GM19043 (cell line): ENCODE data around the gene EPHB1.

Experiments used
- ATAC-seq: cut with Tn5 transposase; IDR thresholded peaks from one replicate; pipeline ENCODE4 v1.9.1; 2021; ENCODE audit warnings: low read depth; ENCODE audit not compliant: unreplicated experiment

The EPHB1 gene

DNA sequence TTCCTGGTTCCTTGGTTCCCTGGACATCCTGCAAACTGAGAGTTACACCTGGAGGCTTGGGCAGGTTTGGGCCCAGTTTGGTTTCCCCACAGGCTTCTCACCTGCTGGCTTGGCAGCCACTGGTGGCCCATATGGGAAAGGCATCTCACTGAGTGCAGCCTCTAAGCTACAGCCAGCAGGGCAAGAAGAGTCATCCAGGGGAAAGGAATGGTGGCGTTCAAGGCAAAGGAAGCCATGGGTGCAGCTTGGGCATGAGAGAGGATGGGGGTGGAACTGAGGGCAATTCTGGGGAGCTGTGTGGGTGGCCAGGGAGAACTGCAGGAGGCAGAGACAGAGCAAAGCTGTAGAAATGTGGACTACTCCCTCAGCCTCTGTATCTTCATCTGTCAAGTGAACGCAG lies 106.4 kb downstream of the EPHB1 start:
- ATAC-seq = no peak

DNA sequence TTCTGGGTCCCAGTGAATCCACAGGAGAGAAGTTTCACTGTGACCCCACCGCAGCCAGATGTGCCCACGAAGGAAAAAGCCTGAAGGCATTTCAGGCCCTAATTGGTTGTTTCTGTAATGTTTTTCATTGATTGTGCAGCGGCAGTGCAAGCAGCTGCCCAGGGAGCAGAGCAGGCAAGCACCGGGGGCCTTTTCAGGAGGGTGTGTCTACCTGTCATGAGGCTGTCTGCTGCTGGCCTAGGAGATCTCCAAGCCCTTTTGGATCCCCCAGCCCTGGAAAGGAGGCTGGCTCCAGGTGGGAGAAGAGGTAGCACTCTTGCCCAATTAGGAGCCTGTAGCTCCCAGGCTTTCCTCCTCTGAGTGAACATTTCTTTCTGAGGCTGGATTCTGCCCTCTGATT lies 108.8 kb downstream of the EPHB1 start:
- peak; percentile 19 for ATAC-seq

DNA sequence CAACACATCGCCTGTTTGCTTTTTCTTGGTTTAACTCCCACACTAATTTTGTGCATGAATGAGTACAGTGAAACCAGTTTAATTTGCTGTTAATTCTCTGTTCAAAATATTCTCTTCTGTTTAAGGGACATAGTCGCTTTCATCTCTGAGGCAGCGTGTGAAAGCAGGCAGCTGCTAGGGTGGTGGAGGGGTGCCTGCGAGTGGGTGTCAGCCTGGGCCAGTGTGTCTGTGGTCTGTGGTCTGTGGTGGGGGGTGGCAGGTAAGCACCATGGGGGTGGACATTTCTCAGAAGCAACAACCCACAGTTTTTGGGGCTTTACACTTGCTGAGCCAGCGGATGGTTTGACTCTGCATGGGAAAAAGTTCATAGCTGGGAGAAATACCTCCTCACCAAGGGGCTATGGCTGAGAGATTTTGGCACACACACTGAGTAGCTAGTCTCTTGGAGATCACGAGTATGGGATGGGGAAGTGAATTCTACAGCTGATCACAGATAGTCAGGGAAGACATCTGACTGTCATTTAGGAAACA lies 109.2 kb downstream of the EPHB1 start:
- ATAC-seq = peak; percentile 95

DNA sequence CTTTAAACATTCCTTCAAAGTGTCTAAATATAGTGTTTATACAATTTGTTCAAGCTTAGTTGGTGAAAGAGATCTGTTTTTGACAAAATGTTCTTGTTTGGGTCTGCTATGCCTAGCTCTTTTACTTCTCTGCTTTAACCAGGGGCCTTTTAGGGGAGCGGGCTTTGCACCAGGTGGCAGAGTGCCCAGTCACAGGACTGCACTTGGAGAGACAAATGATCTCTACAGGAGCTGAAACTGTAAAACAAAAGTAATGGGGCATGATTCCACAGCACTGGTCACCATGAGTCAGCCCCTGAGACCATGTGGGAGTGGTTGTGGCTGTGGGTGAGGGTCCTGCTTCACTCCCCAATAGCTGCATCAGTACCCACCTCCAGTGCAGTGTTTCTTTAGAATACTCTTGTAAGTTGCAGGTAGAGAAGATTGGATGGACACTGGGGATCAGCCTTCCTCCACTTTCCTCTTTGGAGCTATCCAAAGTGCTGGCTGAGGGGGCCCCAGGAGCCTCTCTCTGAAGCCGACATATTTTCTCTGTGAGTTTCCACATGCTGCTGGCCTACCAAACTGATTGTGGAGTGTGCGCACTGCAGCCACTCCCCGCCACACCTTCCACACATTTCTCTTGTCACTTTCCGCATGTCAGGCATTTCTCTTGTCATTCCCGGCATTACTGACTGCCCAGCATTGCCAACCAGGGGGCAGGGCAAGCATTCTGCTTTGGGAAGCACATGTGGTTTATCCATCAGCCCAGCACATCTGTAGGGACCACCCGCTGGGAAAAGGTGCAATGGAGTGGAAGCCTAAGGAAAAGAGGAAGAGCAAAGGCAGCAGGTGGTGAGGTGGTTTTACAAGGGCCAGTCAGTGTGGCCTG lies 110.0 kb downstream of the EPHB1 start:
- peak; percentile 23 for ATAC-seq

DNA sequence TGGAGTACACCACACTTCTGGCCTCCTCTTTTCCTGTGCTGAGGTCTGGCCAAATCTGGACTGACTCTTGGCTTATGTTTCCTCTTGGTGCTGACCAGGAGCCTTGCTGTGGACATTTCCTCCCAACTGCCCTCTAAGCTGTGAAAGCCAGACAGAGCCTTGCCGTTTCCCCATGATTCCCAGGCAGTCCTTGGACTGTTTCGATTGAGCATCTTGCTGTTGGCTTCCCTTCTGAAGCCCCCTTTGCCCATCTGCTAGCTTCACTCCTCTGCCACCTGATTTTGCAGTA lies 110.5 kb downstream of the EPHB1 start:
- no peak for ATAC-seq

DNA sequence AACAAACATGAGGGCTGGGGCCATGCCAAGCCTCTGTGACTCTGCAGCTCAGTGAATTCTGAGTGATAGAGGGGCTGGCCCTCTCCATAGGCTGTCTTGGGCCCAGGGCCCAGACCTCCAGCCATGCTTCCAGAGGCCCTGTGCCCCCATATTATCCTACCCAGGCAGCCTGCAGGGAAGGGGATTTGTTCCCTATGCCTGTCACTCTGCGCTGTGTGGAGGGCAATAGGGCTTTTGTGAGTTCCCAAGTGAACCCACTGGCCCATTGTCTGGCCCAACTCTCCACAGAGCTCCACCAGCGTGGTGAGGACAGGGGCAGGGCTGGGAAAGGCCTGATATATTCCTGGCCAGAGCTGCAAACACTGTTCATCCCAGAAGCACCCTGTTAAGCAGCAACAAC lies 113.2 kb downstream of the EPHB1 start:
- no peak for ATAC-seq

DNA sequence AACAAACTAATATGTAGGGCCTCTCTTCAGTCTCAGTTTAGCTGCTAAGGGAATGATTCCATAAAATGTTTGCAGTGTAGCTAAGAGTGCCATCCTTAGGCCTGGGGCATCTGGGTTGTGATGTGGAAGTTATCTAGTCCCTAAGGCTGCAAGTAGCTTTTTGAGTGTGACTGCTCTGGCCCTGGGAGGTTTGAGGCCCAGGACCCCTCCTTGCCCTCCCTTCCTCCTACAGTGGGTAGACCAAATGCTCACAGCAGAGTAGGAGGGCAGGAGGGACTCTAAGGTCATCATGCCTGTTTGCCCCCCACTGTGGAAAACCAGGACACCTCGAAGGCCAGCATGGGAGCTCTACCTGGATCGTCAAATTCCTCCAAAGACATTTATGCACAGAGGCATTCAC lies 115.0 kb downstream of the EPHB1 start:
- no peak for ATAC-seq

DNA sequence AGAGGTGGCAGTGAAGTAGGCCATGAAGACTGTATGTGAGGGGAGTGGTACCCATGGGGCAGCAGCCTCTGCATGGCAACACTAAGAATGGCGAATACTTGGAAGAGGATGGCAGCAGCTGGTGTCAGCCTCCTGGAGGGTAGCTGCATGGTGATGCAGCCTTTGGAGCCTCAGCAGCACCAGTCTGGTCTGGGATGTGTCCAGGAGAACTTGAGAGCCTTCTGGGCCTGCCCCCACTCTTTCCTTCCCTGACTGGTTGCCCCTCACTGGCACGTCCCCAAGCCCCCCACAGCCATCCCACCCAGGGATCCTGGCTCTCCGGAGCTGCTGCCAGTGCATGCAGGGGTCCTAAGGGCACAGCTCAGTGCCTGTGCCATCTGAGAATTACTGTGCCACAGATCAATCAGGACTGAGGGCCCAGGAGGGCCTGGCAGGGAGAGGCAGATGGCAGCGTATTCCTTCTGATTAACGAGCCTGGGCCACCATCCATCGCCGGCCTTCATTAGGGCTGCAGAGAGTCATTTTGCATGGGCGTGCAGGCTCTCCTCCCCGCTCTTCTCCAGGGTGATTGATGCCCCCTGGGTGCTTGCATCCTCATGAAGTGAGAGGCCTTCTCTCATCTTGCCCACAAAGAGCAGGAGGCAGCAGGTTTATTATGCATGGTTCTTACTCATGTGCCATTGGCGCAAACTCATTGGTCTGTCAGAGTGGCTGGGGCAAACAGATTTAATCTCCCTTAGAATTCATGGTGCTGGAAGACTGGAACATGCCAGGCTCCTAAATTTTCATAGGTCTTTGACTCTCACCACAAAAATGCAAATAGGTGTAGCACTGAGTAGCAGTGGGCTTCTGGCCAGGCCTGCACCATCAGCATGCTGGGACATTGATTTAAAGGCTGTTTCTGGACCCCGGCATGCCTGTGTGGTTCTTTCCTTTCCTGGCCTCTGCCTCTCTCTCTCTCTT lies 116.8 kb downstream of the EPHB1 start:
- ATAC-seq = no peak

DNA sequence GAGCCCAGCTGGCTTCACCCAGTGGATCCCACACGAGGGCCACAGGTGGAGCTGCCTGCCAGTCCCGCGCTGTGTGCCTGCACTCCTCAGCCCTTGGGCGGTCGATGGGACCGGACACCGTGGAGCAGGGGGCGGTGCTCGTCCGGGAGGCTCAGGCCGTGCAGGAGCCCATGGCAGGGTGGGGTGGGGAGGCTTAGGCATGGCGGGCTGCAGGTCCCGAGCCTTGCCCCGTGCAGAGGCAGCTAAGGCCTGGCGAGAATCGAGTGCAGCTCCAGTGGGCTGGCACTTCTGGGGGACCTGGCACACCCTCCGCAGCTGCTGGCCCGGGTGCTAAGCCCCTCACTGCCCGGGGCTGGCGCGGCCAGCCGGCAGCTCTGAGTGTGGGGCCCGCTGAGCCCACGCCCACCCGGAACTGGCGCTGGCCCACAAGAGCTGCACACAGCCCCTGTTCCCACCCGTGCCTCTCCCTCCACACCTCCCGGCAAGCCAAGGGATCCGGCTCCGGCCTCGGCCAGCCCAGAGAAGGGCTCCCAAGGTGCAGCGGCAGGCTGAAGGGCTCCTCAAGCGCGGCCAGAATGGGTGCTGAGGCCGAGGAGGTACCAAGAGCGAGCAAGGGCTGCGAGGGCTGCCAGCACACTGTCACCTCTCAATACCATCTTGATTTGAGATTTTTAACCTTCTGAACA lies 121.4 kb downstream of the EPHB1 start:
- no peak for ATAC-seq

DNA sequence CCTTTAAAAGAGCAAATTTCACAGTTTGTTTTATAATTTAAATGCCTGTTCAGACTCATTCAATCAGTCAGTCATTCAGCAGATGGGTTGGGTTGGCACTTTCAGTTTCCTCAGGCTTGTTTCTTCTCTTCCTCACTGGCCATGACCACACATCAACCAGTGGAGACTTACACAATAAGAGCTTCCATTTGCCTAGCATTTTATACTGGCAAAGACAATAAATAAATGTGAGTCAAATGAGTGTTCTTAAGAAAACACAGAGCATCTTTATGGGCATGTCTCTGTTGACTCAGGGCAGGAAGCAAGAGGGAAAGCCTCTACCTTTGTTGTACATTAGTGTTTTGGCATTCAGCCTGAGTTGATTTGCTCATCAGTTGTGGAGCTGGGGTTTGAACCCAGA lies 122.6 kb downstream of the EPHB1 start:
- no peak for ATAC-seq

DNA sequence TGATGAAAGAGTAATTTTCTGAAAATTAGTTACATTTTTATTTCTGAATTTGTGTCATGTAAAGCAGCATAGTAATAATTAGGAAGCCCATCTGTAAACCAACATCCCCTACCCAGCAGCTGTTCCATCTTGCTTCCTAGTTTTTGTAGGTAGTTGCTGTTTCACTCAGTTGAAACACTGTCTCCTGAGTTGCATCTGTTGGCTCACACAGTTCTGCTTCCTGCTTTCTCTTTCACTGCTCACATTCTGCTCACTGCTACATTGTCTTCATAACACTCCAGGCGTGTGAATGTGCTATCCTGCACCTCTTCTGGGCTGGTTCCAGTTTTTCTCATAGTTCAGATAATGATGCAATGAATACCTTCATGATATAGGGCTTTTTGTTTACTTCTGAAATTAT lies 123.4 kb downstream of the EPHB1 start:
- peak; percentile 96 for ATAC-seq

DNA sequence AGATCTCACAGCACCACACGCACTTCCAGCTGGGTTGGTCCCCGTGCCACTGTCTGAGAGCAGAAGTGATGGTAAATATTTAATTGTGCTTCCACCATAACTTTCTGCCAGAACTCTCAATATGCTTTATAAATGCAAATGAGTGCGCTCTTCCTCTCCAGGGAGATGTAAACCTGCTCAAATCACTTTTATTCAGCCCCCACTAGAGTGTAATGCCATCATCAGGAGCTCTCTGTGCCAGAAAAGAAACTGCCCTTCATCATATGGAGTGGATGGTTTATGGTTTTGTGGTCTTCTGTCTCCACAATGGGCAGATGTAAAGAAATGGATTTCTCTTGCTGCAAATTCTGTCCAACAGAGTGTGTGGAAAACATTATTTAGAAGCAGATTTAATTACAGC lies 127.0 kb downstream of the EPHB1 start:
- ATAC-seq = no peak

DNA sequence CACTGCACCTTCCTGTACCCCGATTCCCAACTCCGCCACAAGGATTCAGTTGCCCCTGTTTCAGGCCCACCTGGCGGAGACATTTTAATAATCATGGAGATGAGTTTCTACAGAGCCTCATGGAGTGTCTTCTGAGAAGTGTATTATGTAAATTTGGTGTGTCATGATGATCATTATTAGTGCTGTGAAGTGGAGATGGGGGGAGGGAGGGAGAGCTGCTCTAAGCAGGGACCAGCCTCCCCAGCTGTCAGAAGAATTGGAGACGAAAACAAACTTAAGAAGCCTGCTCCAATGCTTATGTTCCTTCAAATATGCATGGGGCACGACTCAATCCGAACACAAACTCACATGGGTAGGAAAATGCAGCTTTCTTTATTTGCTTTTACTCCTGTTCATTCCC lies 127.8 kb downstream of the EPHB1 start:
- ATAC-seq = no peak

DNA sequence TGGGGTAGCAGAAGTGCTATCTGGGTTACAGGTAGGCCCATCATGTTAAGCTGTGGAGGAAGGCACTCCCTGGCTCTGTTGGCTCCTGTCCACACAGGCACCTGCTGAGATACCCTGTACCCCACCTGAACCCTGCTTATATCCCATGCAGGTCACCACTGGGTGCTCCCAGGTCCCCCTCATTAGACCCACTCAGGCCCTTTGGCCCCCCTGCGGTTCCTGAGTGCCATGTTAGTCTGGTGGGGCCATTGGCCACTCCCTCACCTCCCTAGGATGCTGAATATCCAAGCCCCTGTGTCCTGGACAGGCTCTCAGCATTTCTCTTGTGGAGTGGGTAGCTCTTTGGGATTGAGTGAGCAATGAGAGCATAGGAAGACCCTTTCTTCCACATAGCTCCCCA lies 128.2 kb downstream of the EPHB1 start:
- no peak for ATAC-seq

DNA sequence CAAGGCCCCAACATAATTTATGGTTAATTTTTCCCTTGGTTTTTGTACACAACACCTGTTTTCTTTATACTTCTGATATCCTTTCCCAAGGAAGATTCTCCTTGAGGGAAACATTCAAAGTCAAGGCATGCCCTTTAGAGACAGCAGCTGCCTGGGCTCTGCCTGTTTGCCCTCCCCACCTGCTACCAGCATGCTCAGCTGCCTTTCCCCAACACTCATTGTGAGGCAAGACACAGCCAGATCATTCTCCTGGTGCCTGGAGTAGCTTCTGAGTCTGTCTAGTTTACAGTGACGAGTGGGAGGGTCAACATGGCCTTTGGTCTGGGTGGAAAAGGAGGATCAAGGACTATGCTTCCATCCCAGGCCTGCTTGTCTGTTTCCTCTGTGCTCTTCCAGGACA lies 132.5 kb downstream of the EPHB1 start:
- no peak for ATAC-seq

DNA sequence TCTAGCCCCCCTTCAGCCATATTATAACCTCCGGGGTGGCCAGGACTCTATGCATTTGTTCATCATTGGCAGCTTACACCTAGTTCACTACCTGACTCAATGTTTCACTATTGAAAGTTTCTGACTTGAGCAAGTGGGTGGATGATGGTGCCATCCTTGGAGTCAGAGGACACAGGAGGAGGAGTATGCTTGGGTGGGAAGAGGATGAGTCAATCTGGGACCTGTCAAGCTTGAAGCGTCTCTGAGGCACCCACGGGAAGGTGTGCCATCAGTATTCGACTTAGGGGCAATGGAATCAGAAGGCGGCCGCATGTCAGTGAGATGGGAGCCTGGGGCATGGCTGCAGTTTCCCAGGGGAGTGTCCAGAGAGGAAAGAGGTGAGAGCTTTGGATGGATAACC lies 133.3 kb downstream of the EPHB1 start:
- ATAC-seq = no peak

DNA sequence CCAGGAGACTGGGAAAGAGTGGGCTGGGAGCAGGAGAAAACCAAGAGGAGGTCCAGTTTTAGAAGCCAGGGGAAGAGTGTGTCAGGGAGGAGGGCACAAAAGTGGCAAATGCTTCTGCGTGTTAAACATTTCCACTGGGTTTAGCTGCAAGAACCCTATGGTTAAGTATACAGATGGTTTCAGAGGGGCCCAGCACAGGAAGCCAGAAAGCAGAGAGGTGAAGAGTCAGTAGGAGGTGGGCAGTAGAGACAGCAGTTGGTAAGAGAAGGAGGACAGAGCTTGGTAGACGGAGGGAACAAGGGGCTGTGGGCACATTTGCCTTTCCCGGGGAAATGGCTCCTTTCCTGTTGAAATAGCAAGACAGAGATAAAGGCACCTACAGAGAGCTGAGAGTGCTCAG lies 133.8 kb downstream of the EPHB1 start:
- ATAC-seq = no peak

DNA sequence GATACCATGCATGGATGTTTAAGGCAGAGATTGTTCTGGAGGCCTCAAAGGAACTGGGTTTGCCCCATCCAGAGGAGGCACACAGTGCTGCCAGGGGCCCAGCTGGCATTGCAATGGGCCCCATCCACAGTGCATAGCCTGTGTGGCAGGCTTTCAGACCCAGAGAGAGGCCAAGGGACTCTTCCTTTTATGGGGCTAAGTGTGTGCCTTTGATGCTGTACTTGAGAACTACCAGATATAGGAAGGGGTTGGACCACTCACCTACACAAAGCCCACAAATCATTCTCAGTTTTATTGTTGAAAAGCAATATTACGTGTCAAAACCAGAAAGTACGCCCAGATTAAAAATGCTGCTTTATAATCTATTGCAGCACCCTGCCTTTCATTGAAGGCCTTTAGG lies 134.9 kb downstream of the EPHB1 start:
- no peak for ATAC-seq

DNA sequence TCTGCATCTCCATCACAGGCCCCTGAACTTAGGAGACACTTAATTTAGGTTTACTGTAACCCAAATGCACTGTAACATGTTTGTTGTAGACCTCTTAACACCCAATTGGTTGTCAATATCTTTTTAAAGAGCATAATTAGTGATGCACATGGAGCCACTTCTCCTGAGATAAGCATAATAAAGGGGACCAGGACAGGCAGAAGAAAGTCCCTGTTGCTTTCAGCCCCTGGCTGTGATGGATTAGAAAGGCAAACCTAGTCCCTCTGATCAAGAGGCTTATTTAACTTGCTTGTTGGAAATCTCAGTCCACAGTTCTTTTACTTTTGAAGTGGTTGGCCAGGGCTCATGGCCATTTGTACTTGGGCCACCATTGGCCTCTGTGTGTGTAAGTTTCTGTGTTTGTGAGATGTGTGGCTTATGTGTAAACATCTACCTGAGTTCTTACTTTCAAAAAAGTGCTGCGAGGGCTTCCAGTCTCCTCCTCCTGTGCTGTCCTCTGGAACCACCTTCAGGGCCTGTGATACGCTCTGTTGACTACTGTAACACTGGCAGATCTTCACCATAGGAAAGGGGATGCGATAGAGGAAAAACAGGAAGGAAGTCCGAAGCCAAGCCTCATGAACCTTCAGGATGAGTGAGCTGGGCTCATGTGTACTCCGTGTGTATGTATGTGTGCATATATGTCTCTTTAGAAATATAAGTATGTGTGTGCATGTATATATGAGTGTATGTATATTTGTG lies 136.2 kb downstream of the EPHB1 start:
- ATAC-seq = no peak

DNA sequence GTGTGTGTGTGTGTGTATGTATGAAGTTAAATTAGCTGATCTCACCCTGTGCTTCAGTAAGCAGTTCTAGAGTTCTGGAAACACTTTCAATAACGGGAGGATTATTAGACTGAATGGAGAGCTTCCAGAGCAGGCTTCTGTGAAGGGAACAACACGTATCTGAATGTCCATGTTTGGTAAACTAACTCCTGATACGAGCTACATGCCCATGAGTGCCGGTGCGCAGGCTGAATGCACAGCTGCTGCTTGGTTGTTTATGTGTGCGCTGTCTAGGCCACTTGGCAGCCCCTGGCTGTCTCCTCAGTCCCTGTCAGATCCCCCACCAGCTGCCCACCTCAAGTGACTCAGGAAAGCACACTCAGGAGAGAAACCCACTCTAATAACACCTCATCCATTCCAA lies 137.0 kb downstream of the EPHB1 start:
- ATAC-seq = no peak
